ENCODE measurements around the gene MT1A.

GRCh38 chr16:56608876-56609462 lies 29.5 kb upstream of the MT1A start:
- no peak for TF ChIP-seq POLR2A (IDR thresholded peaks at IDR 0.05; ENCODE audit: low read depth, low read length)
- no peak for TF ChIP-seq RFX5 (IDR thresholded peaks at IDR 0.05; ENCODE audit: low read depth, low read length)
- TF ChIP-seq ATF3 (IDR thresholded peaks at IDR 0.05; ENCODE audit: borderline replicate concordance, extremely low read depth, low read depth, low read length) = no peak
- TF ChIP-seq POLR2AphosphoS5 (IDR thresholded peaks at IDR 0.05; ENCODE audit: low read length) = no peak
- TF ChIP-seq PML (IDR thresholded peaks at IDR 0.05; ENCODE audit: low read length) = no peak
- TF ChIP-seq SP1 (IDR thresholded peaks at IDR 0.05; ENCODE audit: low read depth, low read length) = no peak
- TF ChIP-seq CTCF (IDR thresholded peaks at IDR 0.05 in 2 of 3, conservative IDR thresholded peaks at IDR 0.05 in 1 of 3; ENCODE audit: control insufficient read depth in 2 of 3, extremely low read depth in 1 of 3, insufficient read depth in 1 of 3, low read depth in 3 of 3, low read length in 3 of 3) = no peak
- no peak for TF ChIP-seq NFIC (IDR thresholded peaks at IDR 0.05; ENCODE audit: low read depth, low read length)
- no peak for TF ChIP-seq KAT2A (conservative IDR thresholded peaks at IDR 0.05; ENCODE audit: control insufficient read depth, low read depth, low read length)
- no peak for TF ChIP-seq CHD4 (IDR thresholded peaks at IDR 0.05)
- no peak for TF ChIP-seq PBX3 (IDR thresholded peaks at IDR 0.05; ENCODE audit: insufficient replicate concordance, low read depth, low read length)

All from GM12878 (cell line).